GM23338 (cell line): Measurements from ENCODE around the gene GRM8. TPM values are rescaled to one million over a fixed set of nuclear protein-coding genes. Genes with fewer than 3 reads are reported as not detected.

Source experiments
- ATAC-seq: fragments of 200-7000 bp; cut with Tn5 transposase; 3 replicates; pipeline ENCODE4 v1.9.1; 2020
- DNase-seq: peaks from one replicate; pipeline ENCODE4 v3.0.0-alpha.2; 2015; ENCODE audit warnings: low spot score
- H2AFZ ChIP-seq: fragments of 200-600 bp; sonication (generic); 2 replicates; pipeline ENCODE4 v1.8.0; 2016; ENCODE audit warnings: antibody characterized with exemption, mild to moderate bottlenecking, moderate library complexity
- H3F3A ChIP-seq: fragments of 200-600 bp; sonication (generic); replicated peaks from 2 replicates; pipeline ENCODE4 v1.8.0; 2017; ENCODE audit warnings: antibody characterized with exemption, mixed run types, low read depth
- H3K27ac ChIP-seq: fragments of 200-600 bp; sonication (generic); 2 replicates; pipeline ENCODE4 v1.6.1; 2016; ENCODE audit warnings: low read depth
- H3K27me3 ChIP-seq: fragments of 200-600 bp; sonication (generic); 2 replicates; pipeline ENCODE4 v1.8.0; 2016; ENCODE audit warnings: mild to moderate bottlenecking, mixed run types, moderate library complexity; ENCODE audit not compliant: insufficient read depth
- H3K36me3 ChIP-seq: fragments of 200-600 bp; sonication (generic); 2 replicates; pipeline ENCODE4 v1.8.0; 2016; ENCODE audit warnings: mild to moderate bottlenecking; ENCODE audit not compliant: insufficient read depth
- H3K4me1 ChIP-seq: fragments of 200-600 bp; sonication (generic); 2 replicates; pipeline ENCODE4 v1.8.0; 2016; ENCODE audit warnings: mild to moderate bottlenecking, moderate library complexity; ENCODE audit not compliant: insufficient read depth
- H3K4me2 ChIP-seq: fragments of 200-600 bp; sonication (generic); 2 replicates; pipeline ENCODE4 v1.7.1; 2017; ENCODE audit warnings: mixed run types
- H3K4me3 ChIP-seq: fragments of 200-600 bp; sonication (generic); 2 replicates; pipeline ENCODE4 v1.6.1; 2016; ENCODE audit warnings: mixed run types
- H3K79me2 ChIP-seq: fragments of 200-600 bp; sonication (generic); replicated peaks from 2 replicates; pipeline ENCODE4 v1.8.0; 2017; ENCODE audit warnings: mild to moderate bottlenecking; ENCODE audit not compliant: insufficient read depth
- H3K9me2 ChIP-seq: fragments of 200-600 bp; sonication (generic); 2 replicates; pipeline ENCODE4 v1.8.0; 2017; ENCODE audit not compliant: insufficient read depth
- H4K20me1 ChIP-seq: fragments of 200-600 bp; sonication (generic); replicated peaks from 2 replicates; pipeline ENCODE4 v1.8.0; 2017; ENCODE audit warnings: mild to moderate bottlenecking; ENCODE audit not compliant: insufficient read depth
- H3K27ac Mint-ChIP-seq: 2 replicates; pipeline ENCODE4 v1.8.0; 2020; ENCODE audit warnings: inconsistent platforms, mild to moderate bottlenecking, moderate library complexity, mixed read lengths
- H3K27me3 Mint-ChIP-seq: 3 replicates; pipeline ENCODE4 v1.8.0; 2022; ENCODE audit warnings: low read depth, mild to moderate bottlenecking, moderate library complexity, mixed read lengths, inconsistent platforms; ENCODE audit not compliant: insufficient read depth, poor library complexity
- H3K36me3 Mint-ChIP-seq: 3 replicates; pipeline ENCODE4 v1.8.0; 2021; ENCODE audit warnings: low read depth, mild to moderate bottlenecking, inconsistent platforms, moderate library complexity, mixed read lengths
- H3K4me1 Mint-ChIP-seq: 3 replicates; pipeline ENCODE4 v1.8.0; 2020; ENCODE audit warnings: mild to moderate bottlenecking, inconsistent platforms, mixed read lengths
- H3K4me3 Mint-ChIP-seq: 3 replicates; pipeline ENCODE4 v1.8.0; 2021; ENCODE audit warnings: moderate library complexity, mild to moderate bottlenecking, inconsistent platforms, mixed read lengths
- H3K9me3 Mint-ChIP-seq: 3 replicates; pipeline ENCODE4 v1.8.0; 2020; ENCODE audit warnings: moderate library complexity, mild to moderate bottlenecking, inconsistent platforms, mixed read lengths
- REST ChIP-seq: IDR thresholded peaks from one replicate; pipeline ENCODE4 v1.6.1; 2018; ENCODE audit warnings: antibody characterized with exemption; ENCODE audit not compliant: unreplicated experiment
- ZNF462 ChIP-seq: fragments of 250-450 bp; sonication (Bioruptor Pico); IDR thresholded peaks from 2 replicates; pipeline ENCODE4 v1.5.0; 2020; ENCODE audit warnings: mild to moderate bottlenecking, moderate library complexity
- polyA plus RNA-seq: library from polyadenylated mRNA; unstranded; fragments of >200 nt; fragmentation: Nextera tagmentation; extraction: Ambion mirVana; gene quantifications from 2 replicates; pipeline ENCODE4 v1.2.1, GENCODE V29; 2016
- total RNA-seq: library from RNA; depleted of rRNA; stranded (reverse); fragments of >200 nt; shearing (Covaris generic); gene quantifications from 2 replicates; pipeline ENCODE4 v1.2.3, GENCODE V29; 2014

The GRM8 gene
- total and polyA plus RNA-seq, 2 experiments from 2014 or later = 1.9 to 6.6 TPM

- no peak for TF ChIP-seq ZNF462 (CRISPR knock-in tag)
Measured at GRCh38 chr7:126495733-126496132, 757.0 kb downstream of the GRM8 start (continued).

- Histone ChIP-seq H3K9me2 (no peaks in the 10 kb centered on the region), H3K4me2 (no peak overlapping the region), H3K79me2 (no peaks in the 10 kb centered on the region), H3K4me1 (no peaks in the 10 kb centered on the region), H3K27ac (no peak overlapping the region), H3K36me3 (no peaks in the 10 kb centered on the region), H2AFZ (no peak overlapping the region), H4K20me1 (no peaks in the 10 kb centered on the region), H3K27me3 (no peaks in the 10 kb centered on the region), H3K4me3 (no peak overlapping the region), H3F3A (no peaks in the 10 kb centered on the region)
- Mint-ChIP-seq H3K4me3 (no peak overlapping the region), H3K27ac (no peak overlapping the region), H3K36me3 (no peaks in the 10 kb centered on the region), H3K27me3 (no peaks in the 10 kb centered on the region), H3K4me1 (peaks cover 1% of the 10 kb centered on the region), H3K9me3 (no peaks in the 10 kb centered on the region)
- ATAC-seq = no peak
- DNase-seq = no peak
- TF ChIP-seq REST = no peak
Measured at GRCh38 chr7:126495001-126495400, 757.7 kb downstream of the GRM8 start.
